Uterus (tissue), 4 donors: ENCODE results near the gene DDX24. TPM values are rescaled to one million over a fixed set of nuclear protein-coding genes. Genes with fewer than 3 reads are reported as not detected.
"Not testable (repeated sequence)": the region's sequence is repeated elsewhere in the genome, so short reads cannot be mapped to it uniquely, and the experiment has no call there.

ENCODE experiments used
- DNase-seq, 2 donors: peaks; one replicate each; pipeline ENCODE4 v3.0.0-alpha.2; 2019 to 2020
- H3K27ac ChIP-seq, 2 donors: fragments of 200-600 bp; sonication (generic); 1 replicate in 1 of 2; 2 replicates in 1 of 2; pipeline ENCODE4 v1.5.1; 2016 to 2018
- H3K27me3 ChIP-seq, 2 donors: fragments of 200-600 bp; sonication (generic); one replicate each; pipeline ENCODE4 v1.5.1; 2018 to 2019; ENCODE audit warnings: control low read depth in 1 of 2
- H3K36me3 ChIP-seq, 2 donors: fragments of 200-600 bp; sonication (generic); one replicate each; pipeline ENCODE4 v1.5.1; 2019; ENCODE audit warnings: control low read depth in 1 of 2
- H3K4me1 ChIP-seq, 2 donors: fragments of 200-600 bp; sonication (generic); one replicate each; pipeline ENCODE4 v1.5.1; 2018 to 2019; ENCODE audit warnings: control low read depth in 1 of 2
- H3K4me3 ChIP-seq, 2 donors: fragments of 200-600 bp; sonication (generic); 1 replicate in 1 of 2; 2 replicates in 1 of 2; pipeline ENCODE4 v1.5.1; 2018 to 2019; ENCODE audit warnings: mild to moderate bottlenecking in 1 of 2
- H3K9me3 ChIP-seq, 2 donors: fragments of 200-600 bp; sonication (generic); one replicate each; pipeline ENCODE4 v1.5.1; 2019; ENCODE audit warnings: control low read depth in 1 of 2
- CTCF ChIP-seq, 4 experiments: fragments of 200-600 bp in 2 of 4; fragments of 450-650 bp in 2 of 4; sonication (generic) in 2 of 4; IDR thresholded peaks; one replicate each; pipeline ENCODE4 v1.5.1; 2016 to 2019; ENCODE audit warnings: antibody characterized with exemption in 4 of 4, mild to moderate bottlenecking in 2 of 4, moderate library complexity in 1 of 4
- POLR2A ChIP-seq, 2 donors: fragments of 450-650 bp; IDR thresholded peaks; one replicate each; pipeline ENCODE4 v1.6.1; 2016; ENCODE audit warnings: antibody characterized with exemption in 2 of 2, mild to moderate bottlenecking in 1 of 2, moderate library complexity in 1 of 2
- intact Hi-C: fragments of 100-400 bp; cut with DNase I; formaldehyde crosslinking; loops from one replicate; pipeline ENCODE4 v1.15.1; 2023; ENCODE audit warnings: low total_unique reads
- total RNA-seq, 4 donors: library from RNA; depleted of rRNA in 3 of 4; stranded (reverse); fragments of >200 nt in 3 of 4; gene quantifications; one replicate each; pipeline versions ENCODE4 v1.1.0 to v1.2.4, GENCODE V29; 2014 to 2023
- donor health status: DM: yes; HTN: yes; CAD: no.

Gene DDX24
- total RNA-seq, 4 donors from 2014 or later: 55.6 to 223 (median 116) TPM

- Histone ChIP-seq H3K9me3 (peaks cover 0 to 6% of the 10 kb centered on the region in 2 donors), H3K27me3 (no peaks in the 10 kb centered on the region), H3K4me3 (no peak overlapping the region), H3K36me3 (no peaks in the 10 kb centered on the region), H3K4me1 (peaks cover 0 to 7% of the 10 kb centered on the region in 2 donors), H3K27ac (no peak overlapping the region)
- intact Hi-C loops: no loop called here
- TF ChIP-seq CTCF (IDR thresholded peaks at IDR 0.05): no peak
- no peak for TF ChIP-seq POLR2A (IDR thresholded peaks at IDR 0.05)
- DNase-seq: no peak
Measured at GRCh38 chr14:94074534-94074933, 6.5 kb downstream of the DDX24 start.

GRCh38 chr14:94072076-94072475 is 8.9 kb downstream of the DDX24 start:
- intact Hi-C loops, H3K36me3 ChIP-seq, H3K4me1 ChIP-seq, DNase-seq, H3K27ac ChIP-seq, H3K27me3 ChIP-seq, H3K4me3 ChIP-seq, H3K9me3 ChIP-seq: not testable (repeated sequence)

- H3K4me1 ChIP-seq: peaks cover 0 to 6% of the 10 kb centered on the region in 2 donors
- H3K9me3 ChIP-seq: no peaks in the 10 kb centered on the region
- no peak for DNase-seq
- no peaks in the 10 kb centered on the region for H3K27me3 ChIP-seq
- peak overlapping the region in 1 of 2 donors; percentile 32 for H3K27ac ChIP-seq
- TF ChIP-seq POLR2A (IDR thresholded peaks at IDR 0.05) (no peak), CTCF (IDR thresholded peaks at IDR 0.05) (no peak)
- H3K36me3 ChIP-seq: no peaks in the 10 kb centered on the region
- intact Hi-C loops: no loop called here
- H3K4me3 ChIP-seq: no peak overlapping the region
Measured at GRCh38 chr14:94066089-94066676, 14.8 kb downstream of the DDX24 start.

- H3K4me1 ChIP-seq: peaks cover 0 to 6% of the 10 kb centered on the region in 2 donors
Measured at GRCh38 chr14:94062344-94062940, 18.6 kb downstream of the DDX24 start.

GRCh38 chr14:94059998-94060397 is 21.0 kb downstream of the DDX24 start:
- H3K27ac ChIP-seq: no peak overlapping the region
- H3K4me1 ChIP-seq: no peaks in the 10 kb centered on the region
- no peaks in the 10 kb centered on the region for H3K36me3 ChIP-seq
- TF ChIP-seq CTCF (IDR thresholded peaks at IDR 0.05) (no peak), POLR2A (IDR thresholded peaks at IDR 0.05) (no peak)
- no peaks in the 10 kb centered on the region for H3K27me3 ChIP-seq
- H3K9me3 ChIP-seq: no peaks in the 10 kb centered on the region
- intact Hi-C loops: no loop called here
- no peak for DNase-seq
- no peak overlapping the region for H3K4me3 ChIP-seq

More at GRCh38 chr14:94062344-94062940, 18.6 kb downstream of the DDX24 start:
- intact Hi-C loops: no loop called here
- no peak for DNase-seq
- Histone ChIP-seq H3K27ac (no peak overlapping the region), H3K4me3 (no peak overlapping the region), H3K36me3 (no peaks in the 10 kb centered on the region), H3K9me3 (no peaks in the 10 kb centered on the region), H3K27me3 (no peaks in the 10 kb centered on the region)
- no peak for TF ChIP-seq POLR2A (IDR thresholded peaks at IDR 0.05)
- TF ChIP-seq CTCF (IDR thresholded peaks at IDR 0.05): no peak
